Stimulated activated CD4-positive, alpha-beta T cell treated with anti-CD3 and anti-CD28 coated beads, Interleukin-12 subunit alpha, Interleukin-12 subunit beta, amount 100 ng/mL, for 48 hours (primary cell): Measurements from ENCODE around the gene CCDC24.
A peak's percentile ranks its signal among the peaks of the same experiment; 100 is the strongest.

Experiments used
- DNase-seq, 3 donors: peaks; one replicate each; pipeline ENCODE4 v3.0.0-alpha.2; 2020; ENCODE audit warnings: low read depth in 2 of 3, low spot score in 1 of 3

Gene CCDC24

GRCh38 chr1:44024031-44024902 is 32.9 kb downstream of the CCDC24 start:
- DNase-seq: no peak

DNA sequence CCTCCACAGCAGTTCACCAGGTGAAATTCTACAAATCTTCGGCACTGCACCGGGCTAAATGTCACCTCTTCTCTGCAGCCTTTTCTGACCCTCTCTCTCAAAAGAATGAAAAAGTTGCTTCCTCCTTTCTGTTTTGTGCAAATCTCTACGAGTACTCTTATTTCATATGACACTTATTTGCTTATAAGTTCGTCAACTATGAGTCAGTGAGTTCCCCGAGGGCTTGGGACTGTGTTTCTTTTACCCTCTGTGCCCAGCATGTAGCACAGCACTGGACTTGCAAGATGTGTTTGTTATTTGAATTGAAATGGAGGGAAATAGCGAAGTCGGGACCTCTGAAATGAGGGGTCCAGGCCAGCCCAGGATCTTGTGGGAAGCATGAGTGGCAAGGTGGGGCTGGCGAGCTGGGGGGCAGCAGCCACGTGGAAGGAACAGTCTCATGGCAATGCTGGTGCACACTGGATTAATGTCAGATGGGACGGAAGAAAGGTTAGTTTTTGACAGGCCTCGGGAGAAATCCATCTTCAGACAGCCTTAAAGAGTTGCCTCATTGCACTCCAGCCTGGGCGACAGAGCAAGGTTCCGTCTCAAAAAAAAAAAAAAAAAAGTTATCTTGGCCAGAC is 33.6 kb downstream of the CCDC24 start:
- no peak for DNase-seq

GRCh38 chr1:44025816-44026215 is 34.4 kb downstream of the CCDC24 start:
- no peak for DNase-seq

GRCh38 chr1:44027320-44027719 is 35.9 kb downstream of the CCDC24 start:
- DNase-seq: no peak

- no peak for DNase-seq
Observed at GRCh38 chr1:44029260-44029910, 38.0 kb downstream of the CCDC24 start.

GRCh38 chr1:44029911-44030604 is 38.7 kb downstream of the CCDC24 start:
- DNase-seq: peak; percentile 78 to 85 (median 82)

DNA sequence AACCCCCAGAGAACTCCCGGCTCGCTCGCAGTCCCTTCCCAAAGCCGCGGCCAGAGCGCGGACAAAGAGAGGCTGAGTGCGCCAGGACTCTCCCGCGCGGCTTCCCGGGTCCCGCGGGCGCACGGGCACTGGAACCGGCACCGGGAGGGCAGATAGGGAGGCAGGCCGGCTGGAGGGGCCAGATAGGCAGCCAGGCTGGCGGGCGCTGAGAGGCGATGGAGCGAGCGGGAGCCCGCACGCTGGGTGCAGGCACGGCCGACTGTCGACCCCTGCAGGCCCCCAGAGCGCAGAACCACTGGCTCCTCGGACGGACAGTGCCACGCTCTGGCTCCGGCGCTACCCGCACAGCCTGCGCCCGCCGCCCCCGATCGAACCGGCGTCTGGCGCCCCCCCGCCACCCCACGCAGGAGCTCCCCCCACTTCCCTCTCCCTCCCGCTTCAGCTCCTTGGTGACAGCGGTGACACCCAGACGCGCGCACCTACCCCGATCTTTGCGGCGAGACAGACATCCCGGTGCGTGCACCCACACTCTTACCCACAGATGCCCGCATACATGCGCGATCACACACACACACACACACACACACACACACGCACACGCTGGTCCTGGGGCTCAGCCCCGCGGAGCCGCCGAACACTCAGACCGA is 39.3 kb downstream of the CCDC24 start:
- DNase-seq: peak; percentile 15 to 34 (median 17)

GRCh38 chr1:44031252-44032169 is 40.1 kb downstream of the CCDC24 start, which contains the start of gene SLC6A9:
SLC6A9 (minus strand) TSS chr1:44031462; CDS start chr1:44024277, 7,185 bp downstream.
- peak; percentile 13 to 41 (median 31) for DNase-seq

GRCh38 chr1:44032170-44032790 is 40.9 kb downstream of the CCDC24 start:
- no peak for DNase-seq

DNA sequence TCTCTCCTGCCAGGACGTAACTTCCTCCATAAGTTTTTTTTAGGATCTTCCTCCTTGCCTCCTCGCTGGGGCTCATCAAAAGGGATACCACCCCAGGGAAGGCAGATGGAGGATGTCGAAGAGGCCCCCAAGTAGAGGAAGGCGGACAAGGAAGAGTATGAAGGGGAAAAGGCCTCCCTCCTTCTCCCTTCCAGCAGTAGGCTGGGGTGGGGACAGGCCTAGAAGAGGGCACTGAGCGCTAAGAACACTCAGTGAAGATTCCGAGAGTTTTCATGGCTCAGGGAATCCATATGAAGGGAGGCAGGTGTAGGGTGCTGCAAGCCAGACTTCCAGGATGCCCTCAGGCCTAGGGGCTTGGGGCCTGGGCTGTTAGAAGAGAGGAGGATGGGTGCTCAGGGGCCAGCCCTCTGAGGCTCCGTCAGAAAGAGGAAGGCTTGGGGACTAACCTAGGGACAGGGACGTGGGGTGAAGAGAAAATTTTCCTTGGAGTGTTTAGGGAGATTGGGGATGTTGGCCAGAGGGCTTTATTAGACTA is 41.7 kb downstream of the CCDC24 start:
- DNase-seq: no peak

- DNase-seq: no peak
Observed at GRCh38 chr1:44033756-44034155, 42.4 kb downstream of the CCDC24 start.

GRCh38 chr1:44034423-44034822 is 43.0 kb downstream of the CCDC24 start:
- DNase-seq: no peak

DNA sequence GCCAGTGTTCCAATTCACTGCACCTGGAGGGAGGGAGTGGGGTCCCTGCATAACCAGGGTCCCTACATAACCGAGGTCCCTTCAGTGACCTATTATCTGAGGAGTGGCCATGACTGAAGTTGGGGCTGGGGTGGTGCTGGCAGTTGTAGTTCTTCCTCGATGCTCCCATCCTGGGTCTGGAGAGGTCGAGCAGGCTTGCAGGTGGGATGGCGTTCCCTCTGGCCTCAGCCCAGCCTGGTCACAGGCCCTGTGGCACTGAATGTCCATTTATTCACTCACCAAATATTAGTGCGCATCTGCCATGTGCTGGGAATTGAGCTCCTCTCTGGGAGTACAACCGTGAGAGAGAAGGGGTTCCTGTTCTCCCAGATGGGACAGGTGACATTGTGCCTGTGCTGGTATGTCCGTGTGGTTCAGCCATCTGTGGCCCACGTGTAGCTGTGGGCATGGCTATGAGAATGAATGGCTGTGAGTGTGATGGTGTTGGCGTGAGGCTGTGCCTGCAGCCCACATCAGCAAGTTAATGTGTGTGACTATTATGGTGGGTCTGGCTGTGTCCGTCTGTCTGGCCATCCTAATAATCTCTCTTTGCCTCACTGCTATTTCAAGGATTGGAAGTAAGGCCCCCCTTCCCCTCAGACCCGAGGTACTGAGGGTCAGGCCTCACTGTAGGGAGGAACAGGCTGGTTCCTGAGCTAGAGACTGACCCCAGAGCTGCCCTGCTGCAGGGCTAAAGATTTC is 43.7 kb downstream of the CCDC24 start:
- no peak for DNase-seq

GRCh38 chr1:44035726-44036408 is 44.5 kb downstream of the CCDC24 start:
- DNase-seq: no peak

- peak; percentile 51 to 68 (median 52) for DNase-seq
Observed at GRCh38 chr1:44036409-44037139, 45.2 kb downstream of the CCDC24 start.

GRCh38 chr1:44037154-44037553 is 45.8 kb downstream of the CCDC24 start:
- no peak for DNase-seq
